IPS-NIHi11 (cell line): Measurements from ENCODE around the gene FCRL2.

Experiments used
- DNase-seq: peaks from one replicate; pipeline ENCODE4 v3.0.0; 2012; ENCODE audit warnings: mixed read lengths, low spot score

Gene FCRL2

GRCh38 chr1:157776971-157777391 lies at the start of gene FCRL2:
Gene FCRL2, minus strand, starts transcription at chr1:157777132. Its CDS starts 59 bp downstream, at chr1:157777073.
- no peak for DNase-seq

GRCh38 chr1:157820299-157820698 lies 43.4 kb upstream of the FCRL2 start:
- DNase-seq = no peak

GRCh38 chr1:157819896-157820295 lies 43.0 kb upstream of the FCRL2 start, which contains the start of gene FCRL1:
Gene FCRL1, minus strand, starts transcription at chr1:157820120. Its CDS starts 83 bp downstream, at chr1:157820037.
- DNase-seq = no peak

- no peak for DNase-seq
Observed at GRCh38 chr1:157819215-157819614, 42.3 kb upstream of the FCRL2 start.

- no peak for DNase-seq
Observed at GRCh38 chr1:157813269-157813668, 36.3 kb upstream of the FCRL2 start.

GRCh38 chr1:157806431-157807149 lies 29.7 kb upstream of the FCRL2 start:
- DNase-seq = no peak

GRCh38 chr1:157803851-157804250 lies 26.9 kb upstream of the FCRL2 start:
- DNase-seq = no peak

- no peak for DNase-seq
Observed at GRCh38 chr1:157799996-157800395, 23.1 kb upstream of the FCRL2 start.

GRCh38 chr1:157798211-157798610 lies 21.3 kb upstream of the FCRL2 start:
- DNase-seq = no peak

- no peak for DNase-seq
Observed at GRCh38 chr1:157785248-157785647, 8.3 kb upstream of the FCRL2 start.

GRCh38 chr1:157784801-157785200 lies 7.9 kb upstream of the FCRL2 start:
- no peak for DNase-seq

- no peak for DNase-seq
Observed at GRCh38 chr1:157782931-157783330, 6.0 kb upstream of the FCRL2 start.

- DNase-seq = no peak
Observed at GRCh38 chr1:157781048-157781447, 4.1 kb upstream of the FCRL2 start.

GRCh38 chr1:157775101-157775870 lies 1.6 kb downstream of the FCRL2 start:
- DNase-seq = no peak

- no peak for DNase-seq
Observed at GRCh38 chr1:157774412-157774811, 2.5 kb downstream of the FCRL2 start.

GRCh38 chr1:157773493-157774350 lies 3.2 kb downstream of the FCRL2 start:
- peak; percentile 68 for DNase-seq

- no peak for DNase-seq
Observed at GRCh38 chr1:157771661-157772425, 5.1 kb downstream of the FCRL2 start.

GRCh38 chr1:157770442-157771043 lies 6.4 kb downstream of the FCRL2 start:
- DNase-seq = peak; percentile 57

GRCh38 chr1:157766792-157767191 lies 10.1 kb downstream of the FCRL2 start:
- no peak for DNase-seq

GRCh38 chr1:157758018-157758417 lies 18.9 kb downstream of the FCRL2 start:
- no peak for DNase-seq

- no peak for DNase-seq
Observed at GRCh38 chr1:157753611-157754010, 23.3 kb downstream of the FCRL2 start.
